ENCODE results near the gene CDC42EP5. TPM values are rescaled to one million over a fixed set of nuclear protein-coding genes. Genes with fewer than 3 reads are reported as not detected.

Gene CDC42EP5

DNA sequence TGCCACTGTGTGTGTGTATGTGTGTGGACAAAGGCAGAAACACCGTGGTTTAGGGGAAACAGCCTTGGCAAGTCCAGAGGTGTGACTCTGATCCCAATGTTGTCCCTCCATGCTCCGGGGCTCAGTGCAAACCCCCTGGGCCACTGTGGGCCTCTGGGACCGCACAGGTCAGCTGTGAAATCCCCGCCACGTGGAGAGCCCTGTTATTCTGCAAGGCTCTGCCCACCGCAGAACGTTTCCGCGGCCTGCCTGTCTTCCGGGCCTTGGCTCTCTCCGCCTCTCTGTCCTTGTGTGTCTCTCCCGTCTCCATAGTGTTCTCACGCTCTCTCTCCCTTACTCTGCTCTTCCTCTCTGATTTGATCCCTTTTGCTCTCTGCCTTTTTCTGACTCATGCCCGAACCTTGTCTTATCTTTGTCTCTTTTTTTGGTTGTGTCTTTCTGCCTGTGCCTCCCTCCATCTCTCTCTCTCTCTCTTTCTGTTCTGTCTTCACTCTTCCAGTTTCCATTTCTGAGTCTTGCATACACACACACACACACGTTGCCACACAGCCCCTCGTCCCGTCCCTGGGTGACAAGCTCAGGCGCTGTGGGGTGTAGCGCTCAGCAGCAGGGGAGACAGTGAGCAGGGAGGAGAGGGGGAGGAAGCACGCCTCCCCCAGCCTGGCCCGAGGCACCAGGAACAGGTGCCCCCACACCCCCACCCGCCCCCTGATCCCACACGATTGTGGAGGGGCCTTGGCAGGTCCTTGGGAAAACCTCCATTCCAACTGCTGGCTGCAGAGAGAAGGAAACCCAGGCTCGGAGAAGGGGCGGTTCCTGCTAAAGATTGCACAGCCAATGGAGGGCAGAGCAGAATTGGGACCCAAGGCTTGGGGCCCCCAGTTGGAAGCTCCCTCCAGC, 54.8 kb downstream of the CDC42EP5 start:
- Histone ChIP-seq H3K36me3 (ENCODE audit: insufficient read depth, low read length) (no peaks in the 10 kb centered on the region), H3K4me2 (ENCODE audit: low read length) (peak overlapping the region; percentile 7), H3K9me3 (replicated peaks; ENCODE audit: low read length) (no peaks in the 10 kb centered on the region), H3K4me1 (ENCODE audit: control insufficient read depth, insufficient read depth, low read length) (no peaks in the 10 kb centered on the region), H3K27me3 (ENCODE audit: control insufficient read depth, insufficient read depth, low read length) (peaks cover 52% of the 10 kb centered on the region), H3K9ac (ENCODE audit: low read depth, low read length) (no peak overlapping the region), H3K4me3 (ENCODE audit: low read length) (no peak overlapping the region)

DNA sequence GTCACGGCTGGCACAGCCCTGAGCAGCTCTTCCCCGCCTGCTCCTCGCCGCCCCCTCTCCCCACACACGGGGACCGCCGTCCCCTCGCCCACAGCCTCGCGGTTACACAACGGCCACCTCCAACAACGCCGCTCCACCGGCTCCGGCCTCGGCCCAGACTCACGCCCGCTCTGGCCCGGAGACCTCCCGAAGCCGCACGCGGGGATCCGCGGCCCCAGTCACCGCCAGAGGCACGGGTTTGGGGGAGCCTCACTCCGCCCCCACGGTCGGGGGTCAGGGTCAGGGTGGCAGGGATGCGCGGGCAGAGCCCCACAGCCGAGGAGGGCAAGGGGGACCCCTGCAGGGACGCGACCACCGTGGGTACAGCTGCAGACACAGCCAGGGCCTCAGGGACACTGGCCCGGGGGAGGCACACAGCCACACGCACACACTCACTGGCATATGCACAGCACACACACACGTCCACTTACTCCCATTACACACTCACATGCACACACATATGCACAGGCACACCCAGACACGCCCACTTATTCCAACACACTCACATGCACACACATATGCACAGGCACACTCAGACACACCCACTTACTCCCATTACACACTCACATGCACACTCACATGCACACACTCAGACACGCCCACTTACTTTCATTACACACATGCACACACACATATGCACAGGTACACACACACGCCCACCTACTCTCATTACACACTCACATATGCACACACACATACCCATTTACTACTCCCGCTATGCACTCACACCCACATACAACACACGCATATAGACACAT, 56.2 kb downstream of the CDC42EP5 start:
- no peak overlapping the region for H3K4me3 ChIP-seq (ENCODE audit: low read length)
- H3K9me3 ChIP-seq (replicated peaks; ENCODE audit: low read length), result no peaks in the 10 kb centered on the region
- no peak overlapping the region for H3K9ac ChIP-seq (ENCODE audit: low read depth, low read length)
- no peaks in the 10 kb centered on the region for H3K4me1 ChIP-seq (ENCODE audit: control insufficient read depth, insufficient read depth, low read length)
- H3K27me3 ChIP-seq (ENCODE audit: control insufficient read depth, insufficient read depth, low read length), result peaks cover 51% of the 10 kb centered on the region
- no peaks in the 10 kb centered on the region for H3K36me3 ChIP-seq (ENCODE audit: insufficient read depth, low read length)
- H3K4me2 ChIP-seq (ENCODE audit: low read length), result no peak overlapping the region

DNA sequence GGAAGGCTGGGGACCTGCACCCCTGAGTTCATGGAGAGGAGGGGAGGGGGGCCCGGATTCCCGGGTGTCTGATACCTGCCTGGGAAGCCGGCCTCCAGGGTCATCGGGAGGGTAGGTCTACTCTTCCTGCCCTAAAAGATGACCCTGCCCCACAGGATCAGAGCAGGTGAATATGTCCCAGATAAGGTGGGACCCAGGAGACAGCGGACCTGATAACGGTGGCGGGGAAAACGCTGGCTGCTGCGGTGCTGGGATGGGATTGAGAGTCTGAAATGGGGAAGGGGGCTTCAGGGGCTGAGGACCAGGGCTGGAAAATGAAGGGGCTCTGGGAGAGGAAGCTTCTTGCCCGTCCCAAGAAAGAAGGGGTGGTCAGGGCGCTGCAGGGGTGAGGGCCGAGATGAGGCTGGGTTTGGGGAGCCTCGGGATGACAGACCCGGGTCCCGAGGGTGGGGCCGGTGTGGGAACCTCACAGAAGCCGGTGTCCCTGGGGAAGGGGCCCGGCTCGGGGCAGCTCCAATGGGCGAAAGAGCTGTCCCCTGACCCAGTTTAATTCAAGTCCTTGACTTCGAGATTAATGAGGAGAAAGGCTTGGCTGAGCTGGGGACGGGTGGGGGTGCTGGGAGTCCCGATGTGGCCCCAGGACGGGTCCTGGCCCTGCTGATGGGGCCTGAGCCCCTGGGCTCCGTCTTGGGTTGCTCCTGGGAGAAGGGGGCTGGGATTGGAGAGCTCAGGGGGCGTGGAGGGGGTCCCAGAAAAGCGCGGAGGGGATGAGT, 57.0 kb downstream of the CDC42EP5 start:
- no peaks in the 10 kb centered on the region for H3K4me1 ChIP-seq (ENCODE audit: control insufficient read depth, insufficient read depth, low read length)
- H3K27me3 ChIP-seq (ENCODE audit: control insufficient read depth, insufficient read depth, low read length), result peaks cover 44% of the 10 kb centered on the region
- no peak overlapping the region for H3K4me3 ChIP-seq (ENCODE audit: low read length)
- no peaks in the 10 kb centered on the region for H3K9me3 ChIP-seq (replicated peaks; ENCODE audit: low read length)
- no peaks in the 10 kb centered on the region for H3K36me3 ChIP-seq (ENCODE audit: insufficient read depth, low read length)
- no peak overlapping the region for H3K4me2 ChIP-seq (ENCODE audit: low read length)
- H3K9ac ChIP-seq (ENCODE audit: low read depth, low read length), result no peak overlapping the region

DNA sequence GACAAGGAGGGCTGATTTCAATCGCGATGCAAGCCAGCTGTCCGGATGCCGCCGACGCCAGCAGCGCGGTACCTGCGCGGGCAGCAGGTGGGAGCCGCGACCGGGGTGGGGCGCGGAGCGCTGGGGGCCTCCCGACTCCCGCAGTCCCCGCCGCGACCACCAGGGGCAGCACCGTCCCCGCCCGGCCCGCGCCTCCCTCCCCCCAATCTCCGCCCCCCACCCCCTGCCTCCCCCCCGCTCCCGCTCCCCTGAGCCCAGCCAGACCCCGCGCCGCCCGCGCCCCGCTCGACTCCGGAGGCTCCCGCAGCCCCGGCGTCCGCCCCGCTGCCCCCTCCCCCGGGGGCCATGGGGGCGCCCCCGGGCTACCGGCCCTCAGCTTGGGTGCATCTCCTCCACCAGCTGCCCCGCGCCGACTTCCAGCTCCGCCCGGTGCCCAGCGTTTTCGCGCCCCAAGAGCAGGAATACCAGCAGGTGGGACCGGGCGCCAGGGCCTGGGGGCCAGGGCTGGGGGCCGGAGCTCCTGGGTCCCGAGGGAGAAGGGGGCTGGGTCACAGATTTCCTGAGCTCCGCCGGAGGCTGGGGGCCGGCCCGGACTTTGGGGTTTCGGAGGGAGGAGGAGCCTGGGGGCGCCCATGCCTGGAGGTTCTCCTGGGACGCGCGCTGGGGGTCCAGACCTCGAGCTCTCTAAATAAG, 57.7 kb downstream of the CDC42EP5 start, which contains the start of gene TTYH1:
Gene TTYH1, plus strand, starts transcription at position 257 of the 693 bp plus-strand sequence. Its CDS starts 89 bp downstream, at position 346.
- H3K4me1 ChIP-seq (ENCODE audit: control insufficient read depth, insufficient read depth, low read length), result no peaks in the 10 kb centered on the region
- no peaks in the 10 kb centered on the region for H3K9me3 ChIP-seq (replicated peaks; ENCODE audit: low read length)
- peaks cover 39% of the 10 kb centered on the region for H3K27me3 ChIP-seq (ENCODE audit: control insufficient read depth, insufficient read depth, low read length)
- H3K36me3 ChIP-seq (ENCODE audit: insufficient read depth, low read length), result no peaks in the 10 kb centered on the region
- no peak within 1 kb of the TSS for H3K9ac ChIP-seq (ENCODE audit: low read depth, low read length)
- no peak within 1 kb of the TSS for H3K4me3 ChIP-seq (ENCODE audit: low read length)
- H3K4me2 ChIP-seq (ENCODE audit: low read length), result no peak within 1 kb of the TSS

Small RNA genes lying within 50 kb of the gene (small RNA-seq; reads per million reads assigned to genes)
- gene AC245884.3, result not detected
